Mesenteric fat pad (tissue), 1 donor: ENCODE results near the gene CUBN. TPM values are rescaled to one million over a fixed set of nuclear protein-coding genes. Genes with fewer than 3 reads are reported as not detected.
"Not testable (repeated sequence)": the region's sequence is repeated elsewhere in the genome, so short reads cannot be mapped to it uniquely, and the experiment has no call there.

Experiments used
- DNase-seq: peaks from one replicate; pipeline ENCODE4 v3.0.0-alpha.2; 2020; ENCODE audit warnings: low spot score
- total RNA-seq: library from RNA; stranded (reverse); fragmentation: NEBNext Ultra II Directional; extraction: Animal tissue kit (Norgen Biotek cat#: 25700); gene quantifications from one replicate; pipeline ENCODE4 v1.2.1, GENCODE V29; 2021
- donor health status: DM: yes; HTN: yes; CAD: no.

The CUBN gene
- total RNA-seq, 1 donor from 2014 or later = 3.5 TPM

DNA sequence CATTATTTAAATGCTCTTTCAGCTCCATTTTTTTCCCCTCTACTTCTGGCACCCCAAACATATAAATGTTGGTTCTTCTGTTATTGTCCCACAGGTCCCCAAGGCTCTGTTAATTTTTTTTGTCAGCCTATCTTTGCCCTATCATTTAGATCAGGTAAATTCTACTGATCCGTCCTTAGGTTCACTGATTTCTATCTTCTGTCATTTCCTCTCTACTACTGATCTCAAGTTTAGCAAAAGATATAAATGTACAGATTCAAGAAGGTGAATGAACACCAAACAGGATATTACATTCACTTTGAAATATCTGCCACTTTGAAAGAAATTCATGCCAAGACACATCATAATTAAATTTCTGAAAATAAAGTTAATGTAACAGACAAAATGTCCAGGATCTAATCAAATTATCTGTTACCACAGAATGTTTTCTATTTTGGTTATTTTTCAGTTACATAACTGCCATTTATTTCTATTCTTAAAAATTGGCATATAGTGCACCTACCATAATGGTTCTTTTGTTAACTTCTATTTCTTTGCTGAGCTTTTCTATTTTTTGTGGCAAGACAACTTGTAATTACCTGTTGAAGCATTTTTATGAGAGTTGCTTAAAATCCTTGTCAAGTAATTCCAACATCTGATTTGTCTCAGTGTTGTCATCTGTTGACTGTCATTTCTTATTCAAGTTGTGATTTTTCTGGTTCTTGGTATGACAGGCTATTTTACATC, 12.1 kb upstream of the CUBN start:
- no peak for DNase-seq

DNA sequence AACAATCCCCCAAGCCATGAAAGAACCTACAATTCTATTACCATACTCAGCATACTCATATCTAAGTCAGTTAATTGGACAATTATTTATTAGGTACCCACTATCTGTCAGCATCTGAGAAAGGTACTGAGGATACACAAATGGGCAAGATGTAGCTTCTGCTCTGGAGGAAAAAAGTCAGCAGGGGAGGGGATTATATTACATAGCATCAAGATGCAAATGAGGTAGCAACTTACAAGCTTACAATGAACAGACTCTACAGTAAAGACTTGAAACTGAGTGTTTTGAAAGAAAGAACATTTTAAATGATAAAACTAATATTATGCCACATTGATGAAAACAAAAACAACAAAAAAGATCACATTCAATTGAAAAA, 10.8 kb upstream of the CUBN start:
- no peak for DNase-seq

DNA sequence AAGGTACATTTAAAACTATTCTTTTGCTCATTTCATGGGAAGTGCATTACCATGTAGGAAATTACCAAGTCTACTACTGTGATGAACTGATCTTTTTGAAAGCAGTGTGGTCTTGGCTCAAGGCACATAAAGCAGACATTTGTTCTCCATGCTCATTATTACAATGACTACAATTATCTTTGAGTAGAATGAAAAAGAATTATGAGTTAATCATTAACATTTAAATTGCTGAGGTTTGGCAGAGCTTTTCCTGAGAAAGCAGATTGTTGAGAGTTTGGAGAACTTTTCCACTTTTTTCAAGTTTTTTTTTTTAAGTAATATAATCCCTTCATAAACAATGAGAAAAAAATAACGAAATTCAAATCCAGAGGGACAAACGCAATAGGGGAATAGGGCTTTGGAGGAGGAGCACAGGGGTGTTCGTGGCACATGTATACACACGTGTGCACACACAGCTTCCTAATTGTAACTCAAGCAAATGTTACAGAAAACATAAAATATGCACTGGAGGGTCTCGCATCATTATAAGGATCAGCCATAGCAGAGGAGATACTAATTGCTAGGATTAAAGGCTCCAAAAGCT, 8.9 kb upstream of the CUBN start:
- DNase-seq = no peak

DNA sequence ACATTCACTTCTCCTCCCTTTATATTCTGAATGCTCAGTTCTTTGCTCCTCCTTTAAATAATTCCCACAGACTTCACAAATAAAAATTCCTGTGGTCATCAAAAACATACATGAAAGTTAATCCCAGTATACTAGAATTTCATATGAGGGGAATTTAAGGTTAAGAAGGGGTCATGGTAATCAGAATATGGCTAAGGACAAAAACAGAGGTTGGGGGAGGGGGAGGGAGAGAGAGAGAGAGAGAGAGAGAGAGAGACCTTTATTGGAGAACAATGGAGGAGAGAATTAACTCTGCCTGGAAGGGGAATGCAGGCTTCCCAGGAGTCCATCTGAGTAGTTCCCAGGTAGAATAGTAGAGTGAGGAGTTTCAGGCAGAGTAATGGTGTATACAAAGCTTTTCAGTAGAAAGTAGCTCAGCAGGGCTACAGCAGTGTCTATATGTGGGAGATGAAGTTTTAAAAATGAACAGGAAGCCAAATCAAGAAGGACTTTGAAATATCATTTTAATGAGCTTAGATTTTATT, 5.2 kb upstream of the CUBN start:
- DNase-seq = no peak

DNA sequence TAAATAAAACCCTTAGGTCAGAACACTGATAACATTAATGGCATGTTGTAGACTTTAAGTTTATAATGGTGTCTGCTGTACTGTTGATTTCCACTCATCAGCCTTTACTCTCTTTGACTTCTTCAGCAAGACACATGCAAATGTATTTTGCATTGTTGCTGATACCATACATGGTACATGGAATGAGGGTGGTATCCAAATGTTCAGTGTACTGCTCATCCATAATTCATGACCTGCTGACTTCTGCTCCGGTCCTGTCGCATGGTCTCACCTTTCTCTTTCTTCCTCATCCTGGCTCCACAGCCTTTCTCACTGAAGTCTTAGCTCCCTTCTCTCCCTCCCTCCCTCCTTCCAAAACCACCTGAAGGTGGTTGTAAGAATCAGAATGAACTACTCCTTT, 4.7 kb upstream of the CUBN start:
- no peak for DNase-seq

DNA sequence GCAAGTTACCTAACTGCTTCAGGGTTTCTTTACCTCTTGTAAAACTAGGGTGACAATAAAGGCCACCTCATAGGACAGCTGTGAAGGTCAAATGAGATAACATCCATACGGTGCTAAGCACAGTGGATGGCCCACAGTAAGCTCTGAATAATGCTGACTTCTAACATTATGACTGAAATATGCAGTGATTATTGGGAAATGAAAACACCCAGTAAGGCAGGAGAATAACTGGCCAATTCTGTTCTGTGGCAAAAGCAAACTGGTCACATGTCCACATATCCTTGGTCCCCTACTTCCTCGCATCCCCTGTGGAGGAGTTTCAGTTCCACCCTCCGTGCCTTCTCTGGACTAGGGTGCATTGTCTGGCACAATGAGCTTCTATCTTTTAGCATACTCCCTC, 1.4 kb downstream of the CUBN start:
- DNase-seq = no peak

DNA sequence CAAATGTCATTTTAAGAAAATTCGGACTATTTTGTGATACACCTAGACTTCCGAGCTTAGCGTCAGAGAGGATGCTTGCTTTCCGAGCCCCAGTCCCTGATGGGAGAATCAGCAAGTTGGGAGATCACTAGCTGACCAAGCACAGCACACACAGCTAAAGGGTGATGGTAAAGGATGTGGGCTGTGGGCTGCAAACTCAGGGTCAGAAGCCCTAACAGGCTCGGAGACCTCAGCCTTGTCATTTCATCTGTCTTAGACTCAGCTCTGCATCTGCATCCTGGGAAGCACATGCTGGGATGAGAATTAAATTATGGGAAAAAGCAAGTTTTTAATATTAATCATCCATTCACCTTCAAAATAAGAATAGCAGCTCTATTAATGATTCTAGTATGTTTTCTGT, 3.3 kb downstream of the CUBN start:
- no peak for DNase-seq

DNA sequence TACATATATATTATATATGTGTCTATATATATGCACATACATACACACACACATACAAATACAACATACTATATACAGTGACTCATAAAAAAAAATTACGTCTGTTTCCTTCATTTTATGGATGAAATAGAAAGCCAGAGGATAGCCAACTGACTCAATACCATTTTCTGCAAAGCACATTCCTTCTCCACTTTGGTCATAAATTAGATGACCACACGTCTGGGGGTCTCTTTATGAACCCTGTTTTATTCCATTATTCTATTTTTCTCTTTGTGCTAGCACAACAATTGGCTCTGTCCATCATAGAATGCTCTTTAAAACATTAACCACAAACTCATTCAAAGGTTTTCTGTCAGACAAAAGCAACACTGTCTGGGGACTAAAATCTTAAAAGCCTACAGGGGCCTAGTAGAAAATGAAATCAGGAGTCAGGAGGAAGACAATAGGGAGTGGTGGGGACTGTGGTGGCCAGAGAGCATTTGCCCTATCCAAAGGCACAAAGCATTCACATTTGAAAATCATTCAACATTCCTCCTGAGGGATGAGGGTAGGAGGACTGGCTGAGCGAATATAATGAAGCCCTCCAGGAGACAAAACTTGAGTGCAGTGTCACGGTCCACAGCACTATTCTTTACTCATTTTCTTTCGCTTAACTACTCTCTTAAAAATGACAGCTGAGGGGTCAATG, 4.3 kb downstream of the CUBN start:
- DNase-seq = no peak

DNA sequence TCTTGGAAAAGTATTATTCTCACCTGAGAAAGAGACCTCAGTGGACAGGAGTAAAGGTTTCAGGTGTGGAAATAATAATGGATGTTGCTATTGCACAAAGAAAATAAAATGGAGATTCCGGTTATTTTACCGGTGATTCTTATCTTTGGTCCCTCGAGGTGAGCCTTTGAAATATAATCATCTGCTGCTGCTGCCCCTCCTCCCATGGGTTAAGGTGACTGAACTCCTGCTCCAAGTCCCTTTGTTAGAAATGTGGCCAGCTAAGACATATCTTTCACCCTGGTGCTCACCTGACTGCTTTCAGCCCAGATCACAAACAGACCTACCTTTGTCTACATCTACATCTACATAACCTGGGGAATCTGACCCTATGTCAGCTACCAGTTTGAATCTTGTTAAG, 5.7 kb downstream of the CUBN start:
- DNase-seq = no peak

DNA sequence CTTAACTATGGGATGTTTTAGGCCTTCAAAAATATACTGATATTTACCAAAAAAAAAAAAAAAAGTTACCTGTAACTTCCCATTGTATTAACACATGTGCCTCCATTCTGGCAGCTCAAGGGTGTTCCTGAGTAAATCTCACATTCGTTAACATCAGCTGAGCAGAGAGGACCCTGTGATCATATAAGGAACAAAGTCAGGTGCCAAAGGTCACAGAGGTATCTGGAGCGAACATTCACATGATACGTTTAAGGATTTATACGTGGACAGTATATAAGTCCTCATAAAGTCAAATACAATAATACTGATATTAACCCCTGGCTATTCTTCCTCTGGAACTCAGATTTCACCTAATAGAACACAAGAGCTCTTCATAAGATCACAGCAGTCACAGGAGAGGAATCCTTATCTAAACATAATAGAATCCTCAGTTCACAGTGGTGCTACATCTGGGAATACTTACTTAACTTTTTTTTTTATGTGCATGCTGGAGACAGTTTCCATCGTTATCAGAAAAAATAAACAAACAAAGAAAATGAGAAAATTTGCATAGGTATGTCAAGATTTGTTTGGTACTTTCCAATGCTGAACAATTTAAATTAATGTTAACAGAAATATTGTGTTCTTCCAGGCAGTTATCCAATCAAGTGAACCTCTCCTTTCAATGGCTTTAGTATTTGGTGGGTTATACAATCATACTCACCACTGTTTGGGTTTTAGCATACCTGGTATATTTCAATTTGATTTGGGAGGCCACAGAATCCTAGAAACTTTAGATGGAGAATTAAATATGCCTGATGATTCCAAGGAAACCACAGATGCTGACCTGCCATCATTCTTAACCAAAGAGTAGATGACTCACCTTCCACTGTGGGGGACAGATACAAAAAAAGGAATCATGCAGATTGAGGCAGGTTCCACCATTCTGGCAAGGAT, 6.6 kb downstream of the CUBN start:
- no peak for DNase-seq

DNA sequence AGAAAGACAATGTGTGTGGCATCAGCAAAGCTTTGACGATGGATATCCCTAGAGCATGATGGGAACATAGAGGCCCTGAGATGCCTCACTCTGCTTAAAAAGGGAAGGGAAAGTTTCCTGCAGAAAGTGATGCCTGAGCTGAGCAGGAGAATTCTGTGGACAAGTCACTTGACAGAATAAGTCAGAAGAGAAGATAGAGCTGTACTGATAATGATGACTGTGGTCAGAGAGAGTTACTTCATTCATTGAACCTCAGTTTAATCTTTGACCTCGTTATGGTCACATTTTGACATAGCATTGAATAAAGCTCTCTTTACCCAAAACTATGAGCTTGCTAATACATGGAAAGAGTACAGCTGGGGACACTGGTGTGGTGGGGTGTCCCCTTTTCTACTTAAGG, 7.6 kb downstream of the CUBN start:
- no peak for DNase-seq

DNA sequence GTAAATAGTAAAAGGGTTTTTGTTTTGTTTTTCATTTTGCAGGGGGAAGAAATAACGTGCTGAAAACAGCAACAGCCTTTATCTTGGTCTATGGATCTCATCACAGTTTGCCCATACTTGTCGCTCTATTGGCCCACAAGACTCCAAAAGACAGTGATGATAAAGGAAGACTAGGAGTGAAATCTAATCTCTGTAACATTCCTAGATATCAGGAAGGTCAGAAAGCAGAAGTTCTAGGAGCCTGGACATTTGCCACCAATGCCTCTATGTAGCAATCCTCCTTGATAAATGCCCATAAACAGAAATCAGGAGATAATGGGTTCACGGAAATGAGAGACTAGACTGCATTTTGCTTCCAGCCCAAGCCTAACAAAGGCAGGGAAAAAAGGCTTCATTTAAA, 8.9 kb downstream of the CUBN start:
- DNase-seq = no peak

DNA sequence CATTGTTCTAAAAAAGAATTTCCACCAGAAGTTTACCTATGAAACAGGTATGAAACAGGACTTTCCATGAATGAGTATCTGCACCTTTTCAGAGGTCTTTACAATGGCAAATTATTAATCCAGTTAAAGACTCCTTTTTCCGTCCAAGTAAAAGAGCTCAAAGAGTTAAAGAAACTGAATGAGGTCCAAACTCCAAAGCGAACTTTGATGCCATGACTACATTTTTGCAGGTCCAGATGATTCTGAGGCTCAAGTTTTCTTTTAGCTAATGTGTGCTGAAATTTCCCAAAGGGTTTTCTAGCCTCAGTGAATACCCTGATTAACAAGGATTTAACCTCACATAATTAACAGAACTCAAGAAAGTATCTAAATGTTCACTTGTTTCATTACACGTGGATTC, 9.8 kb downstream of the CUBN start:
- DNase-seq = no peak

DNA sequence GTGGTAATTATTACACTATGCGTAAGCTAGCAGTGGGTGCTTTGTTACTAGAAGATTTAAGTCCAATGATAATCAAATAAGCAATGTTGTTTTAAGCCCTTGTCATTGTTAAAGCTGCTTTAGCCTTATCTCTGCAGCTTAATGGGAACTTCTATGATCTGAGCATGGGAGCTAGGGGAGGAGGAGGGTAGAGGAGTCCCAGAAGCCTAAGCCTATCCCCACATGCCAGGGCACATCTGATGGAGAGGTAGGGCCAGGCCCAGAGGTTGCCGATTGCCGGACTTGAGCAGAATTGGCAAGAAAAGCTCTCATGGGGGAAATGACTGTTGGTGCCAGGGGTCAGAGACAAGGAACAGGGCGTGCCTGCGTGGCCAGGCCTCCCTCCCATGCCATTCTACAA, 13.4 kb downstream of the CUBN start:
- no peak for DNase-seq

DNA sequence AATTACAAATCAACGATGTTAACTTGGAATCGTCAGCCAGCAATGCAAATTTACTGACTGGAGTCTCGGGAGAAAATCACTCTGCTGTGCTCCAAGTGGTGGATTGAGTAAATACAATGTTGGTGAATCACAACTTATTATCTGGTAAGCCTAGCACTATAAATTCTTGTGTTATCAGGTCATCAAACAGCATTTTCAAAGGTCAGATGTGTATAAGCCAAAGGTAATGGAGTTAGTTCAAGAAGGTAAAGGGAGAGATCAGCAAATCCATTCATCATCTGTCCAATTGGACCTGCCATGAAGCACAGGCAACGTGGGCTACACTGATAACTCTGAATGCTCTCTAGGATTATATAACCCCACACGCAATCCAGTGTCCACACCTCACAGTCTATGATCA, 13.9 kb downstream of the CUBN start:
- no peak for DNase-seq

DNA sequence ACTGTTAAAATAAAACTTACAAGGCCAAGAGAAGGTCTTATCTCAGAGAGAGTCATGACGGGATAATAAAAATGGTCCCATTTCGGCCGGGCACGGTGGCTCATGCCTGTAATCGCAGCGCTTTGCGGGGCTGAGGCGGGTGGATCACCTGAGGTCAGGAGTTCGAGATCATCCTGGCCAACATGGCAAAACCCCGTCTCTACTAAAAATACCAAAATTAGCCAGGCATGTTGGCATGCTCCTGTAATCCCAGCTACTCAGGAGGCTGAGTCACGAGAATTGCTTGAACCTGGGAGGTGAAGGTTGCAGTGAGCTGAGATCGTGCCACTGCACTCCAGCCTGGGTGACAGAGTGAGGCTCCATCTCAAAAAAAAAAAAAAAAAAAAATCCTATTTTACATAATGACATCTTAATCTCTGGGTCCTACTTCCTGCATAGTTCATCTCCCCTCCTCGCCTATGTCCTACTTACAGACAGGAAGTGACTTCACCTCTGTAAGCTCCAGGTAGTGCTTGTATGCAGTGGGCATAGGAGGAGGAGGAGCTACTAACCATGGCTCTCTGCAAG, 14.7 kb downstream of the CUBN start:
- DNase-seq = not testable (repeated sequence)

DNA sequence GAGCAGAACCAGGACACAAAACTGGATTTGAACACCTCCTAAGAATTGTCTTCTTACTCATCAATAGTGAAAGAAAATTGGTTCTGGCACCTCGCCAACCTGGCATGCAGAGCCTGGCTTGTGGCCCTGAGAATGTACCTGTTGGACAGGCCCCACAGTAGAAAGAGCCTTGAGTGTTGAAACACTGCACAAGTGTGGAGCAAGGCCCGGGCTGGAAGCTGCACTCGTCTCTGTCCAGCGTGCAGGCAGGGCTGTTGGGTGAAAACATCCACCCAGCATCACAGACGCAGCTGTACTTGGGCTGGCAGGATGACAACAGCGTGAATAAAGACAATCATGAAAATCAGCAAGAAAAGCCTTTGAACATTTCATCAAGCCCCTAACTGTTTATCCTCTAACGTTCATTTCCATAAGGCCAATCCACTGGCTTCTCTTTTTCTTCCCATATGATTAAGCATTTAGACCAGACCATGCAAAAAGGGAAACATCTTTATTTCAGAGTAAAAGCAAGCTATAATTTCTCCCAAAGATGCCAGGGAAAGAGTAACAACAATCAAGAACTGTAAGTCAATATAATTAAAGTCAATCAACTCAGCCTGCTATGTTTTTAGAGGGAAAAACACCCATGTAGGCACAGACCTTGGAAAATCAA, 15.6 kb downstream of the CUBN start:
- DNase-seq = no peak

DNA sequence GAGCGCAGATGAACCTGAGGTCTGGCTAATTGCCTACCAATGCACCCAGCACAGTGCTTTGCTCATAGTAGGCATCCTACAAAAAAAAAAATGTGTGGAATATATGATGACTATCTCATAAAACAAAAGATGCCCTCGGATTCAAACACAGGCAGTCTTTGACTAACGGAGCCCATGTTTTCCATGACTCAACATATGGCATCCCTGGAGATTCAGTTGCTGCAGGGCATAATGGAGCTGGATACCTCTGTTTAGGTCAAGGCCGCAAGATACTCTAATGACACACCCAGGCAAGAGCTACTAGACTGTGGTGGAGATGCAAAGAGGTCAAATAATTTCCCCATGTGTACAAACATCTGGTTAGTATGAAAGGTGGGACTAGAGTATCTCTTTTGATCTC, 16.3 kb downstream of the CUBN start:
- DNase-seq = no peak

DNA sequence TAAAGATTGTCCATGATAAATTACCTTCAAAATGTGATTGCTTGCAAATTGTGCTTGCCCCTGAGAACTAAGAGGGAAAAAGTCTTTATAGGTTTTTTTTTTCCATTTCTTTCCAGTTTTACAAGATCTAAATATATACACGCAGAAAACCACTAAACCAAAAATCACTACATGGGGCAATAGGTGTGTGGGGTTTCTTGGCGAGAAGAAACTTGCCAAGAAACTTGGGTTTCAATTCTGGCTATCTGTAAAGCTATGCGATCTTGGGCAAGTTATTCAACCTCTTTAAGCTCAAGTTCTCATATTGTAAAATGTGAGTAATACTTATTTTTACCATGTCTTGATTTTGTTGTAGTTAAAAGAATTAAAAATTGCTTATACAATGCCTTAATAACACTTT, 17.0 kb downstream of the CUBN start:
- DNase-seq = no peak

DNA sequence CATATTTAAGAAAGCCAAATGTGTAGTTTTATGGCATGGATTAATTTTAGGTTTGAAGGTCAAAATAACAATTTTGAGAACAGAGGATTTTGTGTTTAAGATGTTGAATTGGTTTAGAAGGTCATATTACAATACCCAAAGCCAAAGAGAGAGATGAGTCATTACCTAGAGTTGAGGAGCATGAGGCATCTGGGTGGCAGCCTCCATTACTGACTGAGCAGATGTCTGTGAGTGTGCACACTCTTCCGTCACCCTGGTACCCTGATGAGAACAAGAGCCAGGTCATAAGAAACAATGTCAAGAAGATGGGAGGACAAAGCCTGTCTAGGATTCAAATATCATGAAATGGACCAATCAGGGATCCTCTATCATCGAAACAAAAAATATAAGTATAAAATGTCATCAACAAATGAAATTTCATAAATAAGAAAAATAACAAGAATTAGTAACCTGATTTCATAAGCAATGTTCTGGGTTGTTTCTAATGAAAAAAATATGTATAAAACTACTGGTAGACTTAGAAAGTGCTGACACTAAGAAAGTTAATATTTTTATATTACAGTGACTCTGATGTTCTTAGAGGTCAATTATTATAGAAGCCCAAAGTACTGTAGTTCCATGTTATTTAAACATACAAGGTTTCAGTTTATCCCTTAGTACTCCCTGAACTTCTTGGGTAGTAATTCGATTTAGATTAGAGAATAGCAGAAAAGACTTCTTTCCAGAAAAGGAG, 20.0 kb downstream of the CUBN start:
- no peak for DNase-seq
